Activated CD4-positive, alpha-beta memory T cell treated with anti-CD3 and anti-CD28 coated beads, Interleukin-2, amount 10 ng/mL, durations not matched to agents 7 days and 5 days (primary cell): Measurements from ENCODE around the gene G6PD. TPM values are rescaled to one million over a fixed set of nuclear protein-coding genes. Genes with fewer than 3 reads are reported as not detected.

Experiments
- CTCF ChIA-PET: fragments of 350-600 bp; sonication (Branson Sonifier 250); formaldehyde crosslinking; loops from one replicate; lab custom pipeline; 2021; ENCODE audit warnings: antibody characterized with exemption, inconsistent platforms; lab: Charles Lee
- POLR2A ChIA-PET: fragments of 350-600 bp; sonication (Branson Sonifier 250); formaldehyde crosslinking; loops from one replicate; lab custom pipeline; 2021; ENCODE audit warnings: antibody characterized with exemption; lab: Charles Lee
- DNase-seq: peaks from one replicate; pipeline ENCODE4 v3.0.0-alpha.2; 2020
- H3K27ac Mint-ChIP-seq: one replicate; pipeline ENCODE4 v1.8.0; 2021; ENCODE audit warnings: mild to moderate bottlenecking, mixed read lengths
- H3K27me3 Mint-ChIP-seq: one replicate; pipeline ENCODE4 v1.8.0; 2021; ENCODE audit warnings: mixed read lengths
- H3K36me3 Mint-ChIP-seq: one replicate; pipeline ENCODE4 v1.8.0; 2021; ENCODE audit warnings: low read depth, mixed read lengths
- H3K4me1 Mint-ChIP-seq: one replicate; pipeline ENCODE4 v1.8.0; 2021; ENCODE audit warnings: mixed read lengths
- H3K4me3 Mint-ChIP-seq: one replicate; pipeline ENCODE4 v1.8.0; 2021; ENCODE audit warnings: mild to moderate bottlenecking, mixed read lengths
- H3K9me3 Mint-ChIP-seq: one replicate; pipeline ENCODE4 v1.8.0; 2021; ENCODE audit warnings: mixed read lengths
- total RNA-seq, 2 experiments: library from RNA; stranded (reverse); gene quantifications; one replicate each; pipeline ENCODE4 v1.2.3, GENCODE V29; 2021

Gene G6PD
- total RNA-seq, 2 experiments from 2014 or later, result 62.7 to 64.4 TPM

DNA sequence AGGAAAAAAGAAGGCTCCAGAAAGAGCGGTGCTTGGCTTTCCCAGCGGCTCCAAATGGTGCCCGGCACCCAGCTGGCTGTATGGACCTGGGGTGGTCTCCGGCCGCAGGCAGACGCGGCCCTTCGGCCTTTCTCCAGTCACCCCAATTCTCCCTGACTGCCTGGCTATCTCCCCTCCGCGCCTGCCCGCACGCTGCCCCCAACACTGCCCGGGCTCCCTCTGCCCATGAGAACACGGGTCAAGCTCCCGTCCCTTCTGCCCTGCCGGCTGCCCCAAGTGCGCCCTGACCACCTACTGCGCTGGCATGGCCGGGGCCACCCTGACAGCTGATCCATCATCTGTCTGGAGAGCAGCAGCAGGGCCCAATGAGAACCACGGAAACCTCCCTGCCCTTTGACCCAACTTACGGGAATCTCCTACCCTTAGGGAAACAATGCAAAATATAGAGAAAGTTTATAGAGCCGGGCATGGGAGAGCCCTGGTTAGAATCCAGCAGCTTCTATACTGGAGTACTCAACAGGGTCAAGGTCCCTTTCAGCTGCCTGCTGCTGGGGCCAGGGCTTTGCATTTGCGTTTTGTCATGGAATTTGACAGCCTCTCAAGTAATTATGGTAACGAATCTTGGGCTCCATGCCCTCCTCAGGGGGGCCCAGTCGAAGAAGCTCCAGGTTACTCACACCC is 29.4 kb downstream of the G6PD start:
- CTCF ChIA-PET, result interaction anchor here (1.0 to 3.4 kb wide), 2 partner anchors 10 to 27 kb away, joined by 3 to 21 read pairs; partner anchors contain the start of gene SLC10A3
- Mint-ChIP-seq H3K9me3 (no peaks in the 10 kb centered on the region), H3K36me3 (no peaks in the 10 kb centered on the region), H3K27ac (no peak overlapping the region), H3K27me3 (no peaks in the 10 kb centered on the region), H3K4me3 (no peak overlapping the region), H3K4me1 (peaks cover 22% of the 10 kb centered on the region)
- DNase-seq, result no peak
- POLR2A ChIA-PET, result interaction anchor here (1.2 to 1.9 kb wide), 7 partner anchors 10 to 592 kb away, joined by 3 to 13 read pairs (median 4); partner anchors contain the start of gene SLC10A3

DNA sequence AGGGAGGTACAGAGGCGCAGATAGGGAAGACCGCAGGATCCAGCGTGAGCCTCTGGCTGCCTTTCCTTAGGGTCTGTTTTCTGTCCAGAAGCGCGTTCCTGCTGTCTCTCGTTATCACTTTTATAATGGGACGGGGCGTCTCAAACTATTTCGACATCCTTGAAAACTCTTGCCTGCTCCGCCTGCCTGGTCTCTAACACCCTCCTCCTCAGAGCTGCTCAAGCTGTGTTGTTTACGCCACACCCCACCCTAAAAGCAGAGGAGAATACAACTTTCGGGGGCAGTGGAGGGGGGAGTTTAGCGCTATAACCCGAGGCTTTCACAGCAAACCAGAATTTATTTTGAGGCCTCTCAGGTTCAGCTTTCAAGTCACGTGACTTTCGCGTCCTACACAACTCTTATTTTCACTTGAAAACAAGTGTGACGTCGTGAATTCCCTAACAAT is 30.0 kb downstream of the G6PD start:
- no peaks in the 10 kb centered on the region for H3K9me3 Mint-ChIP-seq
- H3K4me3 Mint-ChIP-seq, result peak overlapping the region; percentile 80
- DNase-seq, result no peak
- H3K27ac Mint-ChIP-seq, result peak overlapping the region; percentile 81
- CTCF ChIA-PET, result interaction anchor here (3.4 kb wide), 1 partner anchor 11 kb away, joined by 21 read pairs; no protein-coding TSS in a partner anchor
- POLR2A ChIA-PET, result interaction anchor here (0.6 to 1.9 kb wide), 10 partner anchors 10 to 591 kb away, joined by 3 to 13 read pairs (median 4); partner anchors contain the start of genes IKBKG, RPL10 and SLC10A3
- no peaks in the 10 kb centered on the region for H3K36me3 Mint-ChIP-seq
- H3K27me3 Mint-ChIP-seq, result no peaks in the 10 kb centered on the region
- peaks cover 25% of the 10 kb centered on the region for H3K4me1 Mint-ChIP-seq

DNA sequence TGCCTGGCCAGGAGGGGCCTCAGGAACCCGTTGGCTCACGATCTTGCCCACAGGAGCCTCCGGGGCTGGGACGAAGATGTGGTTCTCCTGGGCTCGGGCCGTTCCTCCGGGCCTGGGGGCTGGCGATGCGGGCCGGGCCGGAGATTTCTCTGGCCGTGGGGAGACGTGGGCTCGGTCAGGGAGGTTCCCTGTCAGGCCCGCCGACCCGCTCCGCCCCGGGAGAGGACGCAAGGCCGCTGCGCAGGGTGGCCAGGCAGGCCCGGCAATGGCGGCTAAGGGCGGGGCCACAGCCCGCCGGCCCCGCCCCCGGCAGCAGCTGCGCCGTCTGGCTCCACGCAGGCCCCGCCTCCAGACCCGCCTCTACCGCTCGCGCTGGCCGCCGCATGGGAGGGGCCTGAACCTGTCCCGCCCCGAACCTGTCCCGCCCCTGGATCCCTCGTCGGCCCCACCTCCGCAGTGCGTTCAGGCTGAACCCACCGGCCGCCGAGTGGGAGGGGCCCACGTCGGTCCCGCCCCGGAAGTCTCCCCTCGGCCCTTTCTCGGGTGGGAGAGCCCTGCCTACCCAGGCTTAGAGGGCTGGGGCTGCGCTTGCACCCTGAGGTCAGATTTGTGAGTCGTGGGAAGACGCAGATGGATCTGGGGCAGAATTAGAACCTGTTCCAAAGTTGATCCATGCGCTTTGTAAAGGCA is 30.5 kb downstream of the G6PD start, which contains the start of gene FAM3A:
Gene FAM3A (minus strand): TSS at position 267 of the 690 bp plus-strand sequence. CDS start 460 bp downstream, outside the sequence.
- peaks cover 30% of the 10 kb centered on the region for H3K4me1 Mint-ChIP-seq
- POLR2A ChIA-PET, result interaction anchor here (0.6 to 1.9 kb wide), 13 partner anchors 9 to 591 kb away, joined by 3 to 13 read pairs (median 4); partner anchors contain the start of genes IKBKG, RPL10, SLC10A3 and UBL4A

DNA sequence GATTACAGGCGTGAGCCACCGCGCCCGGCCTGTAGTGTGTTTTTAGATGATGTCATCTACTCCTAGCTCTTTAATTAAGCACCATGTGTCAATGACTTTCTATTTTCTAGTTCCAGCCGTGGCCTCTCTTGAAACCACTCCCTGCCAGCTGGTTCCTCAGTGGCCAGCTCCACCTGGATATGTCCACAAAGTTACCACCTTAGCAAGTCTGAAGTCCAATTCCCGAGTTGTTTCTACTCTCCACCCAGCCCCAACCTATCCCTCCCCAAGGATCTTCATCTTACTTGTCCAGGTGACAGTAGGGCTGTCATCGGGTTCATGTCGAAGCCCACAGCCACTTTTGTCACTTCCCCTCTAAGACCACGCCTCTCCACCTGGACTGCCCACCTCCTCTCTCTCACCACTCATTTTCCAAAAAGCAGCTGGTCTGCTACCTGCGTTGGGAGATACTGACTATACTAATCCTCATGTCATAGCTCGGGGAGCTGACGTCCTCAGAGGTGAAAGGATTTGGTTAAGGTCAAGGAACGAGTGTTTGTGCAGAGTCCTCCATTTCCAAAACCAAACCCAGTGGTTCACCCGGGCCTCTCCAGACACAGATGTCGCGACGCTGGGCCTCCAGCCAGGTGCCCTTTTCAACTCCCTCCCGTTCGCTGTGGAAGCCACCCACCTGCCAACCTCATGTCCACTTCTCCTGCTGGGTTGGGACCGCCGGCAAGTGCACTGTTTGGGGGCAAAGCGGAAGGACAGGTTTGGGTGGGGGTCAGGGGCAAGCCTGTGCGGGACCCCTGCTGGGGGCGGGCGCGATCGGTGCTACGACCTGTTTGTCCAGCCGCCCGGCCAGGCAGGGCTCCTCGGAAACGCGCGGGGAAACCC is 31.3 kb downstream of the G6PD start:
- CTCF ChIA-PET, result interaction anchor here (3.4 kb wide), 1 partner anchor 12 kb away, joined by 21 read pairs; no protein-coding TSS in a partner anchor
- Mint-ChIP-seq H3K4me1 (peaks cover 34% of the 10 kb centered on the region), H3K9me3 (no peaks in the 10 kb centered on the region), H3K4me3 (peak overlapping the region; percentile 78), H3K27me3 (no peaks in the 10 kb centered on the region), H3K27ac (peak overlapping the region; percentile 73), H3K36me3 (peaks cover 6% of the 10 kb centered on the region)
- POLR2A ChIA-PET, result interaction anchor here (0.6 to 2.1 kb wide), 7 partner anchors 10 to 921 kb away, joined by 3 to 17 read pairs (median 4); partner anchors contain the start of genes RPL10, SLC10A3 and UBL4A
- DNase-seq, result peak; percentile 32

More for the DNA sequence above, 30.5 kb downstream of the G6PD start, which contains the start of gene FAM3A:
- Mint-ChIP-seq H3K27me3 (no peaks in the 10 kb centered on the region), H3K9me3 (no peaks in the 10 kb centered on the region), H3K36me3 (peaks cover 2% of the 10 kb centered on the region), H3K27ac (peak within 1 kb of the TSS; percentile 81), H3K4me3 (peak within 1 kb of the TSS; percentile 80)
- CTCF ChIA-PET, result interaction anchor here (3.4 kb wide), 1 partner anchor 11 kb away, joined by 21 read pairs; no protein-coding TSS in a partner anchor
- peak; percentile 94 for DNase-seq

DNA sequence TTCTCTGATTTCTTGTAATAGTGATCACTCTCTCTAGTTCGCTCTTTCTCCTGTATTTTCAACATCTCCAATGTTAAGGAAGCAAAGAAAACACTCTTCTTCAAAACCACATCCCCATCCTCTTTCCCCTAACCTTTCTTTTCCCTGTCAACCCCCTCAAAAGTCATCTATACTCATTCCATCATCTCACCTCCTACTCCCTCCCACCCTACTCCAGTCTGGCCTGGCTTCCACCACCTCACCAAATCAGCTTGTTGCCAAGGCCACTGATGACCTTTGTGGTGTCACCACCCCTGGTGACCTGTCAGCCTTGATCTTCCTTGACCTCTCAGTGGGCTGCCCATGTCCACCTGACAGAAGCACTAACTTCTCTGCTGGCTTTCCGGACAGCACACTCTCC is 32.9 kb downstream of the G6PD start:
- DNase-seq, result no peak
- H3K9me3 Mint-ChIP-seq, result no peaks in the 10 kb centered on the region

DNA sequence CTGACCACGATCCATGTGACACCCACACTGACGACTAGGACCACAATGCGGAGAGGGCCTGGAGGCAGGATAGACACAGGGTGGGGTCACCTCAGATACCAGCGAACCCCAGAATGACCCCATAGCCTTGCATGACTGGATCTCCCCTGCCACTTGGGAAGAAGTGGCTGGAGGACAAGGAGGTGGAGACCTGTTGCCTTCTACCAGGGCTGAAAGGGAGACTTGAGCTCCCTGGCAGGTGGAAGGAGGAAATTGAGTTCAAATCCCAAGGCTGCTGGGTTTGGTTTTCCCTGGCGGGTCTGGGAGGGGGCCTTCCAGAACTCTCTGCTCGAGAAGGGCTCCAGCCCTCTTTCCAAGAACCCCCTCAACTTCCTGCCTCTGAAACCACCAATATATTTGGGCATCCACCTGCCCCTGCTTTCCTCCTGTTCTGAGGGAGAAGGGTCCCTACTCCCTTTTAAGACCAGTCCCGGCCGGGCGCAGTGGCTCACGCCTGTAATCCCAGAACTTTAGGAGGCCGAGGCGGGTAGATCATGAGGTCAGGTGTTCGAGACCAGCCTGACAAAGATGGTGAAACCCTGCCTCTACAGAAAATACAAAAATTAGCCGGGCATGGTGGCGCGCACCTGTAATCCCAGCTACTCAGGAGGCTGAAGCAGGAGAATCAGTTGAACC is 33.6 kb downstream of the G6PD start:
- DNase-seq, result no peak
- H3K4me3 Mint-ChIP-seq, result no peak overlapping the region
- H3K36me3 Mint-ChIP-seq, result peaks cover 22% of the 10 kb centered on the region
- H3K9me3 Mint-ChIP-seq, result no peaks in the 10 kb centered on the region
- no peaks in the 10 kb centered on the region for H3K27me3 Mint-ChIP-seq
- POLR2A ChIA-PET, result no interaction called here
- CTCF ChIA-PET, result no interaction called here
- H3K4me1 Mint-ChIP-seq, result peaks cover 42% of the 10 kb centered on the region
- H3K27ac Mint-ChIP-seq, result no peak overlapping the region

More for the DNA sequence above, 32.9 kb downstream of the G6PD start:
- Mint-ChIP-seq H3K4me3 (no peak overlapping the region), H3K27ac (no peak overlapping the region), H3K4me1 (peaks cover 40% of the 10 kb centered on the region), H3K36me3 (peaks cover 18% of the 10 kb centered on the region), H3K27me3 (no peaks in the 10 kb centered on the region)
- POLR2A ChIA-PET, result interaction anchor here (2.1 kb wide), 1 partner anchor 23 kb away, joined by 17 read pairs; the partner anchor contains the start of gene SLC10A3
- CTCF ChIA-PET, result no interaction called here

DNA sequence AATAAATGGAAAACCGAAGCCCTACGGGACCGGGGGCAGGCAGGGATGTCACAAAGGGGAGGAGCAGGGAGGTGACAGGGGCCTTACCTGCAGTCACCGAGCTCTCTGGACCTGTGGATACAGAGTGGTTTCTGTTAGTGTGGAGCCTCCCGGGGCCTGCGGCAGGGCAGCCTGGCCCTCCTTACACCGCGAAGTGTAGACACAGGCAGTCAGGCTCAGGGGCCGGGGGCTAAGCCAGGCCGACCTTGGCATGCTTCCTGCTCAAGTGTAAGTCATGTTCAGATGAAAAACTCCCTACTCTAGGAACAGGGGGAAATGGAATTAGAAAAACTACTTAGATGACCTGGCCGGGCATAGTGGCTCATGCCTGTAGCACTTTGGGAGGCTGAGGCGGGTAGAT is 34.9 kb downstream of the G6PD start:
- Mint-ChIP-seq H3K4me3 (no peak overlapping the region), H3K27me3 (no peaks in the 10 kb centered on the region), H3K9me3 (no peaks in the 10 kb centered on the region), H3K4me1 (peaks cover 40% of the 10 kb centered on the region), H3K36me3 (peaks cover 22% of the 10 kb centered on the region), H3K27ac (peak overlapping the region; percentile 44)
- no peak for DNase-seq
- ChIA-PET POLR2A (no interaction called here), CTCF (no interaction called here)

DNA sequence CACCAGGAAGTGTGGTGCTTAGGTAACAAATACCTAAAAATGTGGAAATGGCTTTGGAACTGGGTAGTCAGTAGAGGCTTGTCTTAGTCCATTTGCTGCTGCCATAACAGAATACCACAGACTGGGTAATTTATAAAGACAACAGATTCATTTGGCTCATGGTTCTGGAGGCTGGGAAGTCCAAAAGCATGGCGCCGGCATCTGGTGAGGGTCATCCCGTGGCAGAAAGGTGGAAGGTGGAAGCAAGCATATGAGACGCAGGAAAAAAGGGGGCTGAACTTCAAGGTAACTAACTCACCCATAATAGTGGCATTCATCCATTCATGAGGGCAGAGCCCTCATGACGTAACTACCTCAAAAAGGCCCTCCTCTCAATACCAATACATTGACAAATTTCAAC is 37.2 kb downstream of the G6PD start:
- ChIA-PET POLR2A (no interaction called here), CTCF (no interaction called here)
- no peak for DNase-seq
- Mint-ChIP-seq H3K4me3 (no peak overlapping the region), H3K27me3 (no peaks in the 10 kb centered on the region), H3K4me1 (peaks cover 27% of the 10 kb centered on the region), H3K27ac (no peak overlapping the region), H3K9me3 (no peaks in the 10 kb centered on the region), H3K36me3 (peaks cover 25% of the 10 kb centered on the region)

DNA sequence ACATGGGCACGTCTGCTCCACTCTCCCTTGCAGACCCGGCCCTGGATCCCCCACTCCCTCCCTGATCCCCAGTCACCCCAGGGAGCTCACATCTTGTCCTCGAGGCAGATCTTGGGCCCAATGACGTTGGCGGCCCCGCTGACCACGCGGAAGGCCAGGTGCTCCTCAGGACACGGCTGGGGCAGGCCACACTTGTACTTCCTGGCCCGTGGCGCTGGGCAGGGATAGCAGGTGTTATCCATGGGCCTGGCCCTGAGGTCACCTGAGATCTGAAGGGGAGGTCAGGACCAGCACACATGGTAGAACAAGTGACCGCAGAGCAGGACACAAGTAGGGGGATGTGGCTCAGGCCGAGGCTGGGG is 38.3 kb downstream of the G6PD start:
- Mint-ChIP-seq H3K27ac (no peak overlapping the region), H3K36me3 (peaks cover 25% of the 10 kb centered on the region), H3K27me3 (no peaks in the 10 kb centered on the region), H3K9me3 (no peaks in the 10 kb centered on the region), H3K4me3 (no peak overlapping the region), H3K4me1 (peaks cover 20% of the 10 kb centered on the region)
- ChIA-PET CTCF (no interaction called here), POLR2A (no interaction called here)
- DNase-seq, result no peak

DNA sequence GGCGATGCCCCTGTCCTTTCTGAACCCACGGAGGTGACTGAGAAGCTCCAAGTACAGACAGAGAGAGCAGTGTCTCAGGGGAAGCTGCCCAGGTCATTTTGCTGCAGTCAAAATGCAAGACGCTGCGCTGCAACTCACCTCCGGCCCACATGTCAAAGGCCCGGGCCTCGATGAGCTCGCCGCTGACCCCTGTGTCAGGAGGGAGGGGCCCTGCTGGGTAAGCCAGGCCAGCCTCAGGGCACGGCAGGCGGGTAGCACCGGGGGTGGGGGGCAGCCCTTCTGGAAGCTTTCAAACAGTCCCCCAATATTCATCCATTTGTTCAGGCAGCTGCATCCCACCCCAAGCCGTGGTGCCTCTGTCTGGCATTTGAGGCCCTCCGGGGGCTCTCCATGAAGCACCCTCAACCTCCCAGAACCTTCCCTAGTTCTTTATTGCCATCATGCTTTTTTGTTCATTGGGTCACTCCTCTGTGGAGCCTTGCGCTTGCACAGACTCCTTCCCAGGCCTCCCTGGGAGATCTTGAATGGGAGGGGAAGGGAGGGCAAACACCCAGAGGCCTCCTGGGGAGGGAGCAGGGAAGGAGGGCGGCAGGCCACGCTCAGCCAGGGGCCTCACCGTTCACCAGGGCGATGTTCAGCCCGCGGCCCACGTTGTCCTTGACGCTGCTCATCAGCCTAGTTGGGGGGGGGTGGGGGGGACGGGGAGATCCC is 38.8 kb downstream of the G6PD start:
- H3K9me3 Mint-ChIP-seq, result no peaks in the 10 kb centered on the region
- H3K4me3 Mint-ChIP-seq, result no peak overlapping the region
- H3K4me1 Mint-ChIP-seq, result peaks cover 20% of the 10 kb centered on the region
- H3K27ac Mint-ChIP-seq, result no peak overlapping the region
- POLR2A ChIA-PET, result no interaction called here
- no peak for DNase-seq
- no peaks in the 10 kb centered on the region for H3K27me3 Mint-ChIP-seq
- peaks cover 25% of the 10 kb centered on the region for H3K36me3 Mint-ChIP-seq
- CTCF ChIA-PET, result no interaction called here

DNA sequence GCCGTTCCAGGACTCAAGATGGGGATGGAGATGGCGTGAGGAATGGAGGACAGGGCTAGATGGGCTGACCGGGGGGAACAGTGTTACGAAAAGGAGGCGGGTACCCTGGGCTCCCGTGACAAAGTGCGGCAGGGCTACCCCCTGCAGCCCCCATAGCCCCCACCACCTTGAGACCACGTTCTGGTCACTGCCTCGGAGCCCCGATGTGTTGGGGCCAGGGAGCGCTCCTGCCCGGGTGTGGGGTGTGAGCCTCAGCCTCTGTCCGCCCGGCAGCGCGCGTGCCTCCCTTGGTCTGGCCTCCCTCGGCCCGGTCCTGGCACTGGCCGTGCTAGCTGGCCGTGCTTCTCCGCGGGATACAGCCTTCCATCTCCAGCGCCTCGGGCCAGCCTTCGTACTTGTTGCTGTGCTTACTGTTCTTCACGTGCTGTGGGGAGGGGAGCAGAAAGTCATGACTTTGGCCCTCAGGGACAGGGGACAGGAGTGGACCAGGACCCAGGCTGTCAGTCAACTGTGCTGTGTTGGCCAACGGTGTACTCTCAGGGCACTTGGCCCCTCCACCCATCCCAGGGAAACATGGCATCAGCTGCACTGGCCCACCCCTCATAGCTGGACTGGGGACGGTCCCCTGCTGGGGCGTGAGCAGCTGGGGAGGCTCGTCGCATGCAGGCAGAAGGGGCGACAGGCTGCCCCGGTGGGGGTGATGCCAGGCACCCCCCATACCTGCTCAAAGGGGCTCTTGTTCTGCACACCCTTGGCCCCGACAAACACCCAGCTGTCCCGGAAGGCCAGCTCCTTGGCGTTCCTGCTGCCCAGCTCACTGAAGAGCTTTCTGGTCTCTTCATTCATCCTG is 39.9 kb downstream of the G6PD start:
- H3K4me3 Mint-ChIP-seq, result no peak overlapping the region
- POLR2A ChIA-PET, result no interaction called here
- no peak for DNase-seq
- peaks cover 25% of the 10 kb centered on the region for H3K36me3 Mint-ChIP-seq
- peaks cover 17% of the 10 kb centered on the region for H3K4me1 Mint-ChIP-seq
- CTCF ChIA-PET, result no interaction called here
- no peaks in the 10 kb centered on the region for H3K27me3 Mint-ChIP-seq
- no peak overlapping the region for H3K27ac Mint-ChIP-seq
- no peaks in the 10 kb centered on the region for H3K9me3 Mint-ChIP-seq
